Esophagus squamous epithelium (tissue), 5 donors: Measurements from ENCODE around the gene NUBPL. TPM values are rescaled to one million over a fixed set of nuclear protein-coding genes. Genes with fewer than 3 reads are reported as not detected.

Experiments
- DNase-seq: peaks from one replicate; lab custom pipeline; 2025; lab: John Stamatoyannopoulos, UW
- H3K27ac ChIP-seq, 4 donors: fragments of 200-600 bp; sonication (generic); one replicate each; pipeline ENCODE4 v1.5.1; 2016 to 2019; ENCODE audit warnings: mild to moderate bottlenecking in 1 of 4
- H3K27me3 ChIP-seq, 4 donors: fragments of 200-600 bp; sonication (generic); 1 replicate in 3 of 4; 2 replicates in 1 of 4; pipeline versions ENCODE4 v1.5.1 to v1.6.0; 2017 to 2021; ENCODE audit warnings: antibody characterized with exemption in 1 of 4
- H3K36me3 ChIP-seq, 3 donors: fragments of 200-600 bp; sonication (generic); one replicate each; pipeline ENCODE4 v1.5.1; 2016 to 2019
- H3K4me1 ChIP-seq, 3 donors: fragments of 200-600 bp; sonication (generic); one replicate each; pipeline ENCODE4 v1.5.1; 2017 to 2019
- H3K4me3 ChIP-seq, 4 donors: fragments of 200-600 bp; sonication (generic); 1 replicate in 3 of 4; 2 replicates in 1 of 4; pipeline ENCODE4 v1.5.1; 2016 to 2019; ENCODE audit warnings: mild to moderate bottlenecking in 2 of 4, moderate library complexity in 1 of 4
- H3K9me3 ChIP-seq, 3 donors: fragments of 200-600 bp; sonication (generic); one replicate each; pipeline ENCODE4 v1.5.1; 2016 to 2019
- POLR2A ChIP-seq, 4 donors: fragments of 450-650 bp; IDR thresholded peaks; one replicate each; pipeline ENCODE4 v1.6.1; 2017; ENCODE audit warnings: antibody characterized with exemption in 4 of 4, mild to moderate bottlenecking in 4 of 4, moderate library complexity in 3 of 4
- WGBS, 2 donors: methylation state at CpG; one replicate each; pipeline ENCODE4 v1.1.5; 2018; 5-methylcytosine and 5-hydroxymethylcytosine counted together
- intact Hi-C: fragments of 100-400 bp; cut with DNase I; formaldehyde crosslinking; loops from one replicate; pipeline ENCODE4 v1.15.0; 2022
- total RNA-seq, 4 donors: library from RNA; depleted of rRNA; stranded (reverse); fragments of >200 nt; gene quantifications; one replicate each; pipeline ENCODE4 v1.1.0, GENCODE V29; 2016
- TF ChIP-seq, protein P1 (sequence below), 6 experiments: fragments of 450-650 bp in 4 of 6; fragments of 200-600 bp in 2 of 6; sonication (generic) in 2 of 6; IDR thresholded peaks; one replicate each; pipeline ENCODE4 v1.5.1; 2016 to 2019; ENCODE audit warnings: antibody characterized with exemption in 6 of 6, mild to moderate bottlenecking in 4 of 6, moderate library complexity in 4 of 6
- donor health status: DM: yes; HTN: yes; CAD: no.

Gene NUBPL
- total RNA-seq, 4 donors from 2014 or later = 2.9 to 8.4 (median 6.8) TPM

DNA sequence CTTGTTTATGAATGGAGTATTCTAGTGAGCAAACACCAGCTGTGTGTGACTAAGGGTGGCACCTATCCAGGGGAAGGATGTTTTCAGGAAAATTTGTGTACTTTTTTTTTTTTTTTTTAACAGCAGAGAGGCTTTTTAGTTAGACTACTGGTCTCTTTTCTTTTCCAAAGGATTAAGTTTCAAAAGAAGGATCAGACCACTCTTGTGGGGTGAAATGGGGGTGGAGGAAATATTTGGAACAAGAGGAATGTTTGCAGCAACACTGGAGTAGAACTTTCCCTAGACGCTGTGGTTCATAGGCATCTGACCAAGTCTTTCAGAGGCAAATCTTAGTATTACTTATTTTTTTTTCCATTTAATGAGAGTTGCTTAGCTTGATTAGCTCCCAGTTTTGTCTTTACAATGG, 21.1 kb downstream of the NUBPL start:
- no peak overlapping the region for H3K27ac ChIP-seq
- TF ChIP-seq, protein P1, sequence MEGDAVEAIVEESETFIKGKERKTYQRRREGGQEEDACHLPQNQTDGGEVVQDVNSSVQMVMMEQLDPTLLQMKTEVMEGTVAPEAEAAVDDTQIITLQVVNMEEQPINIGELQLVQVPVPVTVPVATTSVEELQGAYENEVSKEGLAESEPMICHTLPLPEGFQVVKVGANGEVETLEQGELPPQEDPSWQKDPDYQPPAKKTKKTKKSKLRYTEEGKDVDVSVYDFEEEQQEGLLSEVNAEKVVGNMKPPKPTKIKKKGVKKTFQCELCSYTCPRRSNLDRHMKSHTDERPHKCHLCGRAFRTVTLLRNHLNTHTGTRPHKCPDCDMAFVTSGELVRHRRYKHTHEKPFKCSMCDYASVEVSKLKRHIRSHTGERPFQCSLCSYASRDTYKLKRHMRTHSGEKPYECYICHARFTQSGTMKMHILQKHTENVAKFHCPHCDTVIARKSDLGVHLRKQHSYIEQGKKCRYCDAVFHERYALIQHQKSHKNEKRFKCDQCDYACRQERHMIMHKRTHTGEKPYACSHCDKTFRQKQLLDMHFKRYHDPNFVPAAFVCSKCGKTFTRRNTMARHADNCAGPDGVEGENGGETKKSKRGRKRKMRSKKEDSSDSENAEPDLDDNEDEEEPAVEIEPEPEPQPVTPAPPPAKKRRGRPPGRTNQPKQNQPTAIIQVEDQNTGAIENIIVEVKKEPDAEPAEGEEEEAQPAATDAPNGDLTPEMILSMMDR (IDR thresholded peaks at IDR 0.05) = no peak
- TF ChIP-seq POLR2A (IDR thresholded peaks at IDR 0.05) = no peak
- intact Hi-C loops = no loop called here
- 50 to 70% methylated on average over 1 of the region's 1 CpG for WGBS, 2 donors
- DNase-seq = no peak
- H3K36me3 ChIP-seq = no peaks in the 10 kb centered on the region
- H3K4me3 ChIP-seq = no peak overlapping the region
- no peaks in the 10 kb centered on the region for H3K9me3 ChIP-seq
- peaks cover 0 to 18% (median 0%) of the 10 kb centered on the region in 3 donors for H3K4me1 ChIP-seq
- no peaks in the 10 kb centered on the region for H3K27me3 ChIP-seq

DNA sequence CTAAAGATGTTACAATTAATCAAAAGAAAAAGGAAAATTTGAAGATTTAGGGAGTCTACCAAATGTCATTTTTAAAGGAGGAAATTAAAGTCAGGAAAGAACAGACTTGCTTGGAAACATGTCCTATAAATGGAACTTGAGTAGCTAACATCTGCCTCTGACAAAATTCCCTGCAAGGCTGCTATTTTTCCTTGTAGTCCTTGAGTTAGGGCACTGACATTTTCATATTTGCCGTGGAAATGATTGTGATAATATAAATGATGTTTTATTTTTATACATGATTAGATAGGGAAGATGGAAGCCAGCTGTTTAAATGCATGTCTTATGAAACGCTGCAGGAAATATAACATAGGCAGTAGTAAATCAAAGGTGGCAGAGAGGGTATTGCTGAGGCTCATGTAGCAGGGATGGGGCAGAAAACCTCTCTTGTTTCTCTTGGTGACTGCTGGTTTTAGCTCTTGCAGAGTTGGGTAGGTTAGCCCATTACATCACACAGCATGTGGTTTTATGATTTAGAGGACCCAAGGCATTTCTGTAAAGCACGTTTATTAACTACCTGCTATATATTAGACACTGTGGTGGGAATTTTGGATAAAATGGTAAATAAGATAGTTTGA, 21.7 kb downstream of the NUBPL start:
- Histone ChIP-seq H3K9me3 (no peaks in the 10 kb centered on the region), H3K36me3 (no peaks in the 10 kb centered on the region), H3K27ac (no peak overlapping the region), H3K27me3 (no peaks in the 10 kb centered on the region), H3K4me3 (no peak overlapping the region), H3K4me1 (peaks cover 0 to 18% (median 0%) of the 10 kb centered on the region in 3 donors)
- intact Hi-C loops = no loop called here
- TF ChIP-seq POLR2A (IDR thresholded peaks at IDR 0.05) = no peak
- TF ChIP-seq, protein P1 (IDR thresholded peaks at IDR 0.05) = no peak
- no peak for DNase-seq
- WGBS, 2 donors = 64 to 66% methylated on average over 3 of the region's 3 CpGs

DNA sequence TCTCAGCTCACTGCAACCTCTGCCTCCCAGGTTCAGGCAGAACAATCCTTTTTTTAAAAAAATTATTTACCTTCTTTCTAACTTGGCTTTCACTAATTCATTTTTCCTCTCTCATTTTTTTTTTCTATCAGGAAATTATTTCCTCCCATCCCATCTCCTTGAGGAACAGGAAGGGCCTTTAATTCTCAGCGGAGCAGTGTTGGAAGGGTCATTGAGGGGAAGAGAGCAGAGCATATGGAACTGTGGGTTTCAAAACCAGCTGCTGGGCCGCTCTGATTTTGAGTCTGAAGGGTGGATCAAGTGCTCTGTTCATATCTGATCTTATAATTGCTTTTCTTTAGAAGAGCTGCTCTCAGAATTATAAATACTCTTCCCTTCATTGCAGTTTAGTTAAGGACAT, 29.0 kb downstream of the NUBPL start:
- DNase-seq = no peak
- H3K4me3 ChIP-seq = no peak overlapping the region

DNA sequence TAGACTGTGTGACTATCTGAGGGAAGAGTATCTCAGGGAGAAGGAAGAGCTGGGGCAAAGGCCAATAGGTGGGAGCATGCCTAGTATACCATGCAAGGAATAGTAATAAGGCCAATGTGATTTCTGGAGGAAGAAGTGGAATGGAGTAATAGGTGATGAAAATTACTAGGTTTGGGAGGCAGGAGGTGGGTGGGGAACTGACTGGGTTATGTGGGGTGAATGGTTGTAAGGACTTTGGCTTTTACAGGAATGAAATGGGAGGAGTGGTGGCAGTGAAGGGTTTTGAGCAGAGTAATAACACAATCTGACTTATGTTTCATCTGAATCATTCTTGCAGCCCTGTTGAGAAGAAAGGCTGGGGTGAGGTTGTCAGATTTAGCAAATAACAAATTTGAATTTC, 30.9 kb downstream of the NUBPL start:
- Histone ChIP-seq H3K9me3 (no peaks in the 10 kb centered on the region), H3K27ac (no peak overlapping the region), H3K27me3 (no peaks in the 10 kb centered on the region), H3K36me3 (no peaks in the 10 kb centered on the region), H3K4me1 (no peaks in the 10 kb centered on the region), H3K4me3 (no peak overlapping the region)
- intact Hi-C loops = no loop called here
- TF ChIP-seq, protein P1 (IDR thresholded peaks at IDR 0.05) = no peak
- no peak for TF ChIP-seq POLR2A (IDR thresholded peaks at IDR 0.05)
- DNase-seq = no peak

More for the DNA sequence above, 29.0 kb downstream of the NUBPL start:
- Histone ChIP-seq H3K36me3 (no peaks in the 10 kb centered on the region), H3K27me3 (no peaks in the 10 kb centered on the region), H3K9me3 (no peaks in the 10 kb centered on the region), H3K27ac (no peak overlapping the region), H3K4me1 (no peaks in the 10 kb centered on the region)
- WGBS, 2 donors = 68 to 85% methylated on average over 2 of the region's 2 CpGs
- no peak for TF ChIP-seq POLR2A (IDR thresholded peaks at IDR 0.05)
- TF ChIP-seq, protein P1 (IDR thresholded peaks at IDR 0.05) = no peak
- intact Hi-C loops = no loop called here

DNA sequence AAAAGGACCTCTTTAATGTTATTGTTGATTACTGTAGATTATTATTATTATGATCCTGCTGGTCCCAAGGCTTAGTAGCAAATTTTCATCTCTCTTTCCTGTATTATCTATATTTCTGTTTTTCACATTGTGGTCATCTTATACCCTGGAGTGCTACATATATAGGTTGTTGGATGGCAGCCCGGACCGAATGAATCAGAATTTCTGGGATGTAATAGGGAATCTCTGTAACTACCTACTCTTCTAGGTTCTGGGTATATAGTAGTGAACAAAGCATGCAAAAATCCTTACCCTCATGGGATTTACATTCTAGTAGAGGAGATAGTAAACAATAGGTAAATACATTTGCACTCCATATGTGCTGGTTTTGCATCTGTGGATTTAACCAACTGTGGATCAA, 31.4 kb downstream of the NUBPL start:
- 92 to 94% methylated on average over 2 of the region's 2 CpGs for WGBS, 2 donors
- Histone ChIP-seq H3K4me1 (no peaks in the 10 kb centered on the region), H3K36me3 (no peaks in the 10 kb centered on the region), H3K27me3 (no peaks in the 10 kb centered on the region), H3K9me3 (no peaks in the 10 kb centered on the region), H3K27ac (no peak overlapping the region), H3K4me3 (no peak overlapping the region)
- TF ChIP-seq, protein P1 (IDR thresholded peaks at IDR 0.05) = no peak
- no peak for TF ChIP-seq POLR2A (IDR thresholded peaks at IDR 0.05)
- DNase-seq = no peak
- intact Hi-C loops = no loop called here
